Activated effector memory CD4-positive, alpha-beta T cell treated with Interleukin-2 at 50 U/mL for 16 hours (primary cell): ENCODE data around the gene FRMD5.
A peak's percentile ranks its signal among the peaks of the same experiment; 100 is the strongest.
"Not testable (repeated sequence)": the region's sequence is repeated elsewhere in the genome, so short reads cannot be mapped to it uniquely, and the experiment has no call there.

Experiments used
- DNase-seq: peaks from one replicate; pipeline ENCODE4 v3.0.0-alpha.2; 2020

FRMD5 gene

DNA sequence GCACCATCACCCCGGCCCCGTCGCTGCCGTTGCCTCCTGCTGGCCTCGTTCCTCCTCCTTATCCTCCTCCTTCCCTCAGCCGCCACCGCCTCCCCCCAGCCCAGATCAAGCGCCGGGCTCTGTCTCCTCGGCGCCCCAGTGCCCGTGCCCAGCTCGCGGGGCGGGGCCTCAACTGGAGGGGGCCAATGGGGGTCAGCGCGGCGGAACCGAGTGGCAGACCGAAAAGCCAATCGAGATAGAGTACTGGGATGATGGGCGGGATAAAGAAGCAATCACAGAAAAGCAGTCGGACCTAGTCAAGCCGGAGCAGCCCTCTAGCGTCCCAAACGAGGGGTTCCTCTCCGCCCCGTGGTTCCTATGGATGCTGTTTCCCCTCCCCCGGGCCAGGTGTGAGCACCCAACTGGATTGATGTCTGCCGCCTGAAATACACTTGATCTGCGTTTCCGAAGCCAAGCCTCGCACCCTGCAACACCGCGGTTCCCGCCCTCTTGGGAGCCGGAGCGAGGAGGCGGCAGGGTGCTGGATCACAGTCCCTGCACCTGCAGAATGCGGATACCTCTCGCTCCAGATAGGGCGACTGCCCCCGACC is at the start of gene FRMD5:
Gene FRMD5 (minus strand): TSS at position 121 of the 590 bp plus-strand sequence.
- DNase-seq, result peak; percentile 79

DNA sequence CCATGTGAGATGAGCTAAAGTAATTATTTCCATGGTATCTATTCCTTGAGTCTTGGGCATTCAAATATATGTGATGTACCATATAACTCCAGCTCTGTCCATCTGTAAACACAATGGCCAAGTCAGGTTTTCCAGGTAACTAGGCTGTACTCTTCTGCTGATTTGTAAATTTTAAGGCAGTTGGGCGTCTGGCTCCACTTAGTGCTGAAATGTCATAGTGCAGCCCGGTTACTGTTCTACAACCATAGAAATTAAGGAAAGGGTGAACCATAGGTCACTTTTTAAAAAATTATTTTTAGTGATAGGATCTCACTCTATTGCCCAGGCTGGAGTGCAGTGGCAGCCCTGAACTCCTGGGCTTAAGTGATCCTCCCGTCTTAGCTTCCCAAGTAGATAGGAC is 48.8 kb upstream of the FRMD5 start:
- DNase-seq, result no peak

DNA sequence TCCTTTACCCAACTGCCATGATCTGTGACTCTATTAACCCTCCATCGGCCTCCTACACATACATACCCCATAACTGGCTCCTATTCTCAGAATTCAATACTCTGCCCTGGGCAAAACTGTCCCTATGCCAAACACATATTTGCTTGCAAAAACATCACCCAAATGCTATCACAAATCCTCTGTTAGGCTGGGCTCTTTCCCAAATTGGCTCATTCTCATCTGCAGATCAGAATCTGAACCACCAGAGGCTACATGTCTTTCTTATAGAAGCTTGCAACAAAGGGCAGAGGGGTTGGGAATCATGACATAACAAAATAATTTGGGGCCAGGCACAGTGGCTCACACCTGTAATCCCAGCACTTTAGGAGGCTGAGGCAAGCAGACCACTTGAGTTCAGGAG is 48.1 kb upstream of the FRMD5 start:
- DNase-seq, result no peak

DNA sequence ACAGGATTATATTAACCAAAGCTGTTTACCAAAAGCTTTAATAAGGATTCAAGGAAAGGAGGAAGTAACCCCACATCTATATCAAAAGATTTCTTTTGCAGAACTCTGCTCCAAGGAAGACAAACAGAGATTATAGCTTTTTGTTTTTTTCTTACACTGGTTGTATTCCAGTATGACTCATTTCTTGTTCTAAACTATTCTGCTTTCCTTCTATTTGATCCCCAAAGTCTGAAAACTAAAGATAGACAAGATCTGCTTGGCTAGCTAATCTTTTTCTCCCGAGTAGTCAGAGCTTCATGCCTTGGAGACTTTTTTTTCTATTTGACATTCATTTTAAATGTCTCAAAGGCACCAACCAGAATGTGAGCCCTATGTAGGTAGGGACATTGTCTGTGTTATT is 36.8 kb upstream of the FRMD5 start:
- no peak for DNase-seq

DNA sequence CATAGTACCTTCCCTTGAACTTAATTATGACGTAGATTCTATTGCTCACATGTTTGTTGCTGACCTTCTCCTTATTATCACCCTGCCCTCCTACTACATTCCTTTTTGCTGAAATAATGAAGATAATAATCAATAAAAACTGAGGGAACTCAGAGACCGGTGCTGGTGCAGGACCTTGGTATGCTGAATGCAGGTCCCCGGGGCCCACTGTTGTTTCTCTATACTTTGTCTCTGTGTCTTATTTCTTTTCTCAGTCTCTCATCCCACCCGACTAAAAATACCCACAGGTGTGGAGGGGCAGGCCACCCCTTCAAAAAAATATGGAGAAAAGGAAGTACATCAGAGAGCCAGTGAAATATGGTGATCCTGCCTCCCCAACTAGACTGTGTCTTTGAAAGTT is 34.2 kb upstream of the FRMD5 start:
- DNase-seq, result not testable (repeated sequence)

DNA sequence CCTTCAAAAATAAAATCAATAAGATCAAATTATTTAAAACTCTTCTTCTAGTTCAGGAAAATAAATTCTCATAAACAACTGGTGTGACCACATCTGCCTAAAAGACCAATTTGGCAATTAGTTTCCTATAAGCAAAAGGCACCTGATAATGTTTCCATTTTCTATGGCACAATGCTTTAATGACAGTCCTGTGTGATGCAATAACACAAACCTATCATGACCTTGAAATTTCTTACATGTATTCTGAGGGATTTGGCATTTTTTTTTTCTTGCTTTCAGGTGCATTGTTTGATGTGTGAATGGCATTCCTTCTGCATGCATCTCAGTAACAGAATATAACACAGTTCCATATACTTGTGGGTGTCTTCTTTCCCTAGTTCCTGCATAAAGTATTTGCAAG is 32.5 kb upstream of the FRMD5 start:
- no peak for DNase-seq

DNA sequence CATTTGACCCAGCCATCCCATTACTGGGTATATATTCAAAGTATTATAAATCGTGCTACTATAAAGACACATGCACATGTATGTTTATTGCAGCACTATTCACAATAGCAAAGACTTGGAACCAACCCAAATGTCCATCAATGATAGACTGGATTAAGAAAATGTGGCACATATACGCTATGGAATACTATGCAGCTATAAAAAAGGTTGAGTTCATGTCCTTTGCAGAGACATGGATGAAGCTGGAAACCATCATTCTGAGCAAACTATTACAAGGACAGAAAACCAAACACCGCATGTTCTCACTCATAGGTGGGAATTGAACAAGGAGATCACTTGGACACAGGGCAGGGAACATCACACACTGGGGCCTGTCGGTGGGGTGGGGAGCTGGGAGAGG is 31.9 kb upstream of the FRMD5 start:
- DNase-seq, result not testable (repeated sequence)

DNA sequence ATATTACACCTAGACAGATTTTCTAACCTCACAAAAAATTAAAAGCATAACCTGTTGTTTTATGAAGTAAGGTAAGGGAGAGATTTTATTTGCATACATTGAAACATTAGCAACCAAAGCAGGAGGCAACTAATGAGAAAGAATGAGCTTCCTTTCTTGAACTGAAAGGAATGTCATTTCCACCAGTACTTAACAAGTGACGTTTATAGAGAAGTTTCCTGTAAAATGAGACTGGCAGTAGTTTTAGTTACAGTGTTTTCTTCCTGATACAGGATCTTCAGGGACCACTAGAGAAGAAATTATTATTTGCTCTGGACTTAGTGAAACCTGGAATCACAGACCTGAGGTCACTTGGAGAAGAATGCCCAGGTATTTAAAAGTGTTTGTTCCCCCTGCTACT is 27.4 kb upstream of the FRMD5 start:
- no peak for DNase-seq

DNA sequence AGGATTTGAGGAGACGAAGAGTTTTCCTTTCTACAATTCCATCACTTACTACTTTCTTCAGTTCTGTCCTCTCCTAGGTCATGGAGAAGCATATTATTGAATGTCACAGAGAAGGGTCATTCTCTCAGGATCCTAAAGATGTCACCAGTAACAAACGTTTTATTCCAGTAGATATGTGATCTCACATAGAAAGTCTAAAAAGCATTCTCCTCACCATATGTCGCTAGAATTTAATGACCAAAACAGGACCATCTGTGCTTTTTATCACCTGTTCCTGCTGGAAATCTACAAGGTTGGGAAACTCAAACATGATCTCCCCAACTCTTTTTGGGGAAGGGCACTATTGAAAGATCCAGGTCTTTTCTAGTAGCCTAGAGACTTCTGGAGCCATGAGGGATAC is 24.0 kb upstream of the FRMD5 start:
- no peak for DNase-seq

DNA sequence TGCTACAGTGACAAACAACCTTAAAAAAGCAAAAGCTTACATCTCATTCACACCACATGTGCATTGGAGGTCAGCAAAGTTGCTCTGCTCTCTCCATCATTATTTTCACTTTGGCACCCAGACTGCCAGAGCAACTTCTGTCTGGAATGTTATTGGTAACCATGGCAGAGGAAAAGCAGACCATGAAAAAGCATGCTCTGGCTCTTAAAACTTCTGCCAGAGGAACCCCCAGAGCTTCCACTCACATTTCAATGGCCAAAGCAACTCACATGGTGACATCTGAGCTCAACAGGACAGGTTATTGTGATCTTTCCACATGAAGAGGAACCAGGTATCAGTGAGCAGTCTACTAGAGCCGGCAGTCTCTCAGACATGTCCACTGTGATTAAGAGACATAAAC is 21.9 kb upstream of the FRMD5 start:
- no peak for DNase-seq

DNA sequence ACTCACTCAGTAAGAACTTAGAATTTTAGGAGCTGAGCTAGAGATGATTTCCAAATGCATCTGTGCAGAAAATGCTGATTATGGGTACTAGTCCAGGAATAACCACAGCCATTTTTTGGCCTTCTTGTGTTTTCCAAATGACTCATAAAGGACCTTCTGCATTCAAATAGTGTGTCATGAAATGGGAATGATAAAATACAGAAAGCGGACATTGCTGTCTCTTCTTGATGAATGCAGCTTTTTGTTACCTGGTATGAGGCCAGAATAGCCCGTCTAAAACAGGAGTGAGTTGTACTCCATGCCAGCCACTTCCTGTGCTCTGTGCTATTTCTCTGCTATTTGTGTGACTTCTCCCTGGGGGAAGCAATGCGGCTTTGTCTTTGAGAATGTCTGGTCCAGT is 20.5 kb upstream of the FRMD5 start:
- DNase-seq, result no peak

DNA sequence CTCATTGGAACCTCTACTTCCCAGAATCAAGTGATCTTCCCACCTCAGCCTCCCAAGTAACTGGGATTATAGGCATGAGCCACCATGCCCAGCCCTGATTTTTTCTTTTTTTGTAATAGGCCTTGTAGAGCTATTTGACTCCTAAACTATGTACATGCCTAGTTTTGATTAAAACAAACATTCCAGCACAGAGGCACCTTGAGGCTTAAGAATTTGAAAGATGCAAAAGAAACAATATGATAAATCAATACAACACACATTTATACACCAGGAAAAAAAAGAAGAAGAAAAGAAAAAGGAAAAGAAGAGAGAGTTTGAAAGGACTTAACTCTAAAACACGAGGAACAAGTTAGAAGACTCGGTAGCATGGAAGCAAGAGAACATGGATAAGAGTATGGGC is 13.9 kb upstream of the FRMD5 start:
- DNase-seq, result no peak

DNA sequence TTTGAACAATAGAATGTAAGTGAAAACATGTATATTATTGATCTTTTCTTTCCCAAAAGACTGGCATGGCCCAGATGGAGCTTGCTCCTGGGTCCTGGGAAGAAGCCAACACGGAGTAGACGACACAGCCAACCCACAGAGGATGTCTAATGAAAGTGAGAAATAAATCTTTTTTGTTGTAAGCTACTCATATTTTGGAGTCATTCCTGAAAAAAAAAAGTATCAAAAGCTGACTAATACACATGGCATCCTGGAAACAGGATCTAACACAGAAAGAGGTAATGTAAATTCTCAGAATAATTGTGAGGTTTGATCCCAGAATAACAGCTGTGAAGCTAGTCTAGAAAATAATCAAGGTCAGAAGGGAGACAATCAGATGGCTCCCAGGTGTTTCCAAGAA is 12.6 kb upstream of the FRMD5 start:
- no peak for DNase-seq

DNA sequence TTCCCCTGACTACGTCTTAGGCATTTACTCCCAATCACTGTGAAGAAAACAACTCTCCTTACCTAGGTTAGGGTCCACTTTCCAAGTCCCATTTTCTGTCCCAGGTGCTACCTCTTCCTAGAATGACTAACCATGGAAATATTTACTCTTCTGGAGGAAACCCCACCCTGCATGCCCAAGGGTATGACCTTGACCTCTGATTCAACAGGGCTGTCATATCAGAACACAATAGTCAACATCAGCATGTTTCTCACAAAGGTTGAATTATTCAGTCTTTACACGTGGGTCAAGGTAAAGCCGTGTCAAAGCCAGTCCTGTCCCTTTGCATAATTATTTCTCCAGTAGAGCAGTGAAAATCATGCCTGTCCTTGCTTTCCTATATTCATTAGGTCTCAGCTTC is 4.3 kb upstream of the FRMD5 start:
- DNase-seq, result no peak

DNA sequence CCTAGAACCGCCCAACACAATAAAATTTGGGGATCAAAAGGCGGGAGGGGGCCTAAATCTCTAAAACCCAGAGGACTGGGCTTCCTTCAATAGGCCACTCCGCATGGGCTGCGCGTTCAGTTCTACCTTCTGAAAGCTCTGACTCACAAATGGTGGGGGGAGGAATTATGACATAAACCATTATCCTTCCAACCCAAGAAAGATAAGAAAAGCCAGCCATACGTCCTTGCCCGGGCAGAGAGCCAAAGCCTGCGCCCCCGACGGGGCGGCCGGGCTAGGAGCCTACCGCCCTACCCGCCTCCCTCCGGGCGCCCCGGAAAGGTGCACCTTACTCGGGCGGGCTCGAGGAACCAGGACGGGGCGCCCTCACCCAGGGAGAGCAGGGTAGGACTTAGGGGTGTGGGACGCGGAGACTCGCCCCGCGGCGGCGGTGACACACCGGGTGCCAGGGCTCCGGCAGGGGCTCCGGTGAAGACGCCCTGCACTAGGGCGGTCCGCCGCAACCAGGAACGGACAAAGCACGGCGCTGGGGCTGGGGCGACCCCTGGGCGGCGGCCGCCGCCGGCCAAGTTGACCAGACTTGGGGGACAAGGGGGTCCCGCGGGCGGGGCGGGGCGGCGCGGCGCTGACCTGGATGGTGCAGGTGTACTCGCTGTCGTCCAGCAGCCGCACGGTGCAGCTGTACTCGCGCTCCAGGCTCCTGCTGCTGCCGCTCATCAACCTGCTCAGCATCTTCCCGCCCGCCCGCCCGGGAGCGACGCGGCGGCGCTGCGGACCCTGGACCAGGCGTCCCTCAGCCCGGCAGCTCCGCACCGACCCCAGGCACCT is 534 bp downstream of the FRMD5 start:
- DNase-seq, result peak; percentile 19

DNA sequence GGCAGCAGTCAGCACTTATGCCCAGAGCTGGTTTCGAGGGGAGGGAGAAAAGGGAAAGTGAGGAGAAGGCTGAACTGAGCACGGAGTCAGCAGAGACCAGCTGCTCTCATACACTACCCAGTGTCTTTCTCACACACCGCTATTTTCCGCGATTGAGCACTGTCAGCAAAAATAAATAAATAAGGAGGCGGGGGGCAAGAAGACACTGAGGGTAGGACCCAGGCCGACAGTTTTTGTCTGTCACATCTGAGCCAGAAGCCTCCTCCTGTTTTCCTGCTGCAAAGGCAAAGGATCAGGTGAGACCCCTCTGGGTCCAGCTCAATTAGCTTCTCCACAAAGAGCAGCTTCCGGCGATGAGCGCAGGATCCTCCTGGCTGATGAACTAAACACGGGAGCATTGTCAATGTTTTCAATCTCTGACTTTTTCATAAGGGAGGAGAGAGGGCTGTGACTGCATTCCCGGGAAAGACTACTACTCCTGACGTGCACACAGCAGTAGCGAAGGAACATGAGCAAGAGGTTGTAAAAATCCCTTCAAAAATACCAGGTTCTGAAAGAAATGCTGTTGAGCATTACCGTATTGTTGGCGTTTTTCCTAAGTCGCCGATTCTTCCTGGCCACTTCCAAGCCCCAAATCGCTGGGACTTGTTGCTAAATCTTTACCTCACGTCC is 1.3 kb downstream of the FRMD5 start:
- DNase-seq, result no peak

DNA sequence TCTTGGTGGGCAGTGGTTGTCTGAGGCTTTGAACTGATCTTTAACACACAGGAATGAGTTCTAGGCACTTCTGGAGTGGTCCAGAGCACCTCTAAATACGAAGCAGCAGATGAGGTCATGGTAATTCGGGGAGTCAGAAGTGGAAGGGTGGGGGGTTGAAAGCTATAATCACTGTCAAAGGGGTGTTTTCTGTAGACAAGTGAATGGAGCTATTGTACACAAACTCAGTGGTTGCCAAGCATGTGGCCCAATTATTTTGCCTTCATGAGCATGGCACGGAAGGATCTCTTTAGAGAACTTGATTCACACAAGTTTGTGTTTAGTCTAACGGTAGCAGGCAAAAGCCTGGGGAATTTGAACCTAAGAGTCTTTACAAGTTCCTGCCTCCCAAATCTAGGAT is 6.3 kb downstream of the FRMD5 start:
- DNase-seq, result no peak

DNA sequence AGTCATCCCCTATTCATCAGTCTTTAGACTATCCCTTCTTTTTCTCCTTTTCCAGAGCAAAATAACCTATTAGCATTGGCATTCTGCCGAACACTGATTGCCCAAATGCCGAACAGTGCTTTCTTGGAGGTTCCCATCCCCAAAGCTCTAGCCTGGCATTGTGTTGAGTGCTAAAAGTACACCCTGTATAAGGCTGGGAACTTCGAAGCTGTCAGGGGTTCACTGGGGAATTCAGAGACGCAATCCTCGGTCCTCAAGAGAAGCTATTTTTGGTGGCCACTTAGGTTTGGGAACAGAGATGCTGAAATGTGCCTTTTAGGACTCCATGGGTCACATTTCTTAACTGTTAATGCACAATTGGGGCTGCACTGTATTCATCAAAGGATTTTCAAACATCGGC is 8.4 kb downstream of the FRMD5 start:
- no peak for DNase-seq

DNA sequence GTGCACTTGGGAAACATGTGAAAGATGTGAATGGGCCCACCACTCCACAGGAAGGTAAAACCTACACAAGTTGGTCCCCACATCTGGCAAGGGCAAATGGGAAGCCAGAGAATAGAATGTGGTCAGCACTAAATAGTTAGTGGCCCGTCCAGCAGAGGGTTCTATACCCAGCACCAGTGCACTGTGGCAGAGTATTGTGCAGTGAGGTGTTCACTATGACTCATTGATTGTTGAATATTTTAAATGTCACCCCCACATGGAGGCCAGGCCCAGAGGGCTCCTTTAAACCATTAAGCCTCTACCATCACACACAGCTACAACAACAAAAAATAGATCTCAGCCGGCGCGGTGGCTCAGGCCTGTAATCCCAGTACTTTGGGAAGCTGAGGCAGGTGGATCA is 11.7 kb downstream of the FRMD5 start:
- DNase-seq, result no peak

DNA sequence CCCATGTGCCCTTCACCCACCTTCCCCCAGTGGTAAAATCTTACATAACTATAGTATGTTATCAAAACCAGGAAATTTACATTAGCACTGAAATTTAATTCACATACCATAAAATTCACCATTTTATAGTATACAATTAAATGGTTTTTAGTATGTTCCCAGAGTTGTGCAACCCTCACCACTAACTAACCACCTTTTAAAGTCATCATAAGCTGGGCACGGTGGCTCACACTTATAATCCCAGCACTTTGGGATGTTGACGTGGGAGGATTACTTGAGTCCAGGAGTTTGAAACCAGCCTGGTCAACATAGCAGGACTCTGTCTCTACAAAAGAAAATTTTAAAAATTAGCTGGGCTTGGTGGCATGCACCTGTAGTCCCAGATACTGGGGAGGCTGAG is 13.7 kb downstream of the FRMD5 start:
- no peak for DNase-seq

DNA sequence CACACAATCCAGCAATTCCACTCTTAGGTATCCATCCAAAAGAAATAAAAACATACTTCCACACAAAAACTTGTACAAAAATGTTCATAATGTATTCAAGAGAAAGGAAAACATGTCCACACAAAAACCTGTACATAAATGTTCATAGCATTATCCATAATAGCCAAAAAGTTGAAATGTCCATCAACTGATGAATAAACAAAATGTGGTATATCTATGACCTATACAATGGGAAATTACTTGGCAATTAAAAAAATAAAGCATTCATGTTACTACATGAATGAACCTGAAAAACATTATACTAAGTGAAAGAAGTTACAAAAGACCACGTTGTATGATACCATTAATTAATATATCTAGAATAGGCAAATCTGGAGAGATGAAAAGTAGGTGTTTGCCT is 17.9 kb downstream of the FRMD5 start:
- no peak for DNase-seq

DNA sequence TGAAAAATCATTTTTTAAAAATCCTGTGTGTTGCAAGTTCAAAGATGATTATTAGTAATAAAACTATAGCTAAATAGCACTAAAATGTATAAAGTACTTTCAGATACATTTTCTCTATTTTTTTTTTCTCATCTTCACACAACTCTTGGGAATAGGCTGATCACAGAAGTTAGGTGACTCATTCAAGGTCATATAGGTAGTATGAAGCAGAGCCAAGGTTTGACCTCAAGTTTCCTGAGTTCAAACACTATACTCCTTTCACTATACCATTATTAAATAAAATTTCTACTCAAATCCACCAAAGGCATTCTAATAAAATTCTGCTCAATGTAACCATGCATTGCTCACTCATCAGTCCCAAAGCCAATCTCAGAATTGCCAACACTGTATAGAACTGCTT is 21.3 kb downstream of the FRMD5 start:
- DNase-seq, result no peak

DNA sequence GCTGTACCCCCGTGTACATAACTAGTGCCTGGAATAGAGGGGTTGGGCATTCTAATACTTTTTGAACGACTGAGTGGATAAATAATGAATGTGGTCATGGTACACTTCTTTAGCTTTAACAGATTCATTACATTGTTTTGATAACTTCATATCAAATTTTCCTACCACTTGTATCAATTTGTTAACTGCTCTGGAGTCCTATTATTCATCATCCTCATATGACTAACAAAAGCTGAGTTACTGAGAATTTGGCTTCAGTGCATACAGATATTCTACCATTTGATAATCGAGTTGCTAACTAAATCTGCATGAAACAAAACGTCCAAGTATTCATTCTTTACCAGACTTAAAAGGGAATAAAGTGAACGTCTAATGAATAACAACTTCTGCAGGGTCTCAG is 31.7 kb downstream of the FRMD5 start:
- no peak for DNase-seq

DNA sequence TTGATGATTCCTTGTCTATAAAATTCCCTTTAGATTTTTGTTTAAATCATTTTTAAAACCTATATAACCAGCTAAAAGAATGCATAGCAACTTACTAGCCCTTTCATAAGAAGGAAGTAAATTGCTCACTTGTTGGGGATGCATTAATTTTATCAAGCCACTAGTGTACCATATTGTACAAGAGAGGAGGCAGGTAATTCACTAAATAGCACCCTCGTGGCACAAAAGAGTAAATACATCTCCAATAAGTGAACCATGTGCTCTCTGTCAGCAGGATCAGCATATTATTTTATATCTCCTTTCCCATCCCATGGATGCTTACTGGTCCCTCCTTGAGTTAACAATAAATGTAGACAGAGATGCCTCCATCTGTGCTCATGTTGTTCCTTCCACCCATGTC is 34.3 kb downstream of the FRMD5 start:
- no peak for DNase-seq
